ENCODE data around the gene USB1. TPM values are rescaled to one million over a fixed set of nuclear protein-coding genes. Genes with fewer than 3 reads are reported as not detected.

The USB1 gene
- total and polyA plus RNA-seq, 2 experiments from 2014 or later = 79.6 to 118 TPM

DNA sequence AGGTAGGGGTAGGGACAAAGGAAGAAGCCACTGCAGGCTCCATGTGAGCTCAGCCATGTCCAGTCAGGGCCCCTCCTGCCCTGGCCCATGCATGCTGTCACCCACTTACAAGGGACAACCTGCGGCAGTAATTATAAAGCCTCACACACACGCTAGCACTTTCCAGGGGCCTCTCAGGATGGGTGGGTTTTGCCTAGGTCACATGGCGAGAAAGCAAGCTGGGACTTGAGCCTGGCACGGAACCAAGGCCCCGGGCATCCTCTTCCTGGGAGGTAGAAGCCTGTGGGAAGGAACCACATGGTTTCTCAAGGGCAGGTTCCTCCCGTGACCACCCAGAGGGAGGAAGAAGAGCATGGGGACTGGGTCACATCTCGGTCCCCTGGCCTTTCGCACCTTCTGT lies 7.8 kb upstream of the USB1 start:
- Histone ChIP-seq H2AFZ (no peak overlapping the region), H3K9me2 (ENCODE audit: insufficient read depth) (no peaks in the 10 kb centered on the region), H3K4me1 (ENCODE audit: insufficient read depth) (no peaks in the 10 kb centered on the region), H3K27ac (ENCODE audit: low read depth) (no peak overlapping the region), H3K4me2 (no peak overlapping the region), H3K4me3 (no peak overlapping the region), H3F3A (replicated peaks; ENCODE audit: low read depth) (no peaks in the 10 kb centered on the region), H3K36me3 (ENCODE audit: insufficient read depth) (no peaks in the 10 kb centered on the region), H3K79me2 (replicated peaks; ENCODE audit: insufficient read depth) (no peaks in the 10 kb centered on the region), H4K20me1 (replicated peaks; ENCODE audit: insufficient read depth) (no peaks in the 10 kb centered on the region), H3K27me3 (ENCODE audit: insufficient read depth) (no peaks in the 10 kb centered on the region)
- no peak overlapping the region for H3K4me3 Mint-ChIP-seq
- peaks cover 6% of the 10 kb centered on the region; the same call in 2 of the 3 replicates for H3K36me3 Mint-ChIP-seq (ENCODE audit: low read depth)
- TF ChIP-seq, protein P1, sequence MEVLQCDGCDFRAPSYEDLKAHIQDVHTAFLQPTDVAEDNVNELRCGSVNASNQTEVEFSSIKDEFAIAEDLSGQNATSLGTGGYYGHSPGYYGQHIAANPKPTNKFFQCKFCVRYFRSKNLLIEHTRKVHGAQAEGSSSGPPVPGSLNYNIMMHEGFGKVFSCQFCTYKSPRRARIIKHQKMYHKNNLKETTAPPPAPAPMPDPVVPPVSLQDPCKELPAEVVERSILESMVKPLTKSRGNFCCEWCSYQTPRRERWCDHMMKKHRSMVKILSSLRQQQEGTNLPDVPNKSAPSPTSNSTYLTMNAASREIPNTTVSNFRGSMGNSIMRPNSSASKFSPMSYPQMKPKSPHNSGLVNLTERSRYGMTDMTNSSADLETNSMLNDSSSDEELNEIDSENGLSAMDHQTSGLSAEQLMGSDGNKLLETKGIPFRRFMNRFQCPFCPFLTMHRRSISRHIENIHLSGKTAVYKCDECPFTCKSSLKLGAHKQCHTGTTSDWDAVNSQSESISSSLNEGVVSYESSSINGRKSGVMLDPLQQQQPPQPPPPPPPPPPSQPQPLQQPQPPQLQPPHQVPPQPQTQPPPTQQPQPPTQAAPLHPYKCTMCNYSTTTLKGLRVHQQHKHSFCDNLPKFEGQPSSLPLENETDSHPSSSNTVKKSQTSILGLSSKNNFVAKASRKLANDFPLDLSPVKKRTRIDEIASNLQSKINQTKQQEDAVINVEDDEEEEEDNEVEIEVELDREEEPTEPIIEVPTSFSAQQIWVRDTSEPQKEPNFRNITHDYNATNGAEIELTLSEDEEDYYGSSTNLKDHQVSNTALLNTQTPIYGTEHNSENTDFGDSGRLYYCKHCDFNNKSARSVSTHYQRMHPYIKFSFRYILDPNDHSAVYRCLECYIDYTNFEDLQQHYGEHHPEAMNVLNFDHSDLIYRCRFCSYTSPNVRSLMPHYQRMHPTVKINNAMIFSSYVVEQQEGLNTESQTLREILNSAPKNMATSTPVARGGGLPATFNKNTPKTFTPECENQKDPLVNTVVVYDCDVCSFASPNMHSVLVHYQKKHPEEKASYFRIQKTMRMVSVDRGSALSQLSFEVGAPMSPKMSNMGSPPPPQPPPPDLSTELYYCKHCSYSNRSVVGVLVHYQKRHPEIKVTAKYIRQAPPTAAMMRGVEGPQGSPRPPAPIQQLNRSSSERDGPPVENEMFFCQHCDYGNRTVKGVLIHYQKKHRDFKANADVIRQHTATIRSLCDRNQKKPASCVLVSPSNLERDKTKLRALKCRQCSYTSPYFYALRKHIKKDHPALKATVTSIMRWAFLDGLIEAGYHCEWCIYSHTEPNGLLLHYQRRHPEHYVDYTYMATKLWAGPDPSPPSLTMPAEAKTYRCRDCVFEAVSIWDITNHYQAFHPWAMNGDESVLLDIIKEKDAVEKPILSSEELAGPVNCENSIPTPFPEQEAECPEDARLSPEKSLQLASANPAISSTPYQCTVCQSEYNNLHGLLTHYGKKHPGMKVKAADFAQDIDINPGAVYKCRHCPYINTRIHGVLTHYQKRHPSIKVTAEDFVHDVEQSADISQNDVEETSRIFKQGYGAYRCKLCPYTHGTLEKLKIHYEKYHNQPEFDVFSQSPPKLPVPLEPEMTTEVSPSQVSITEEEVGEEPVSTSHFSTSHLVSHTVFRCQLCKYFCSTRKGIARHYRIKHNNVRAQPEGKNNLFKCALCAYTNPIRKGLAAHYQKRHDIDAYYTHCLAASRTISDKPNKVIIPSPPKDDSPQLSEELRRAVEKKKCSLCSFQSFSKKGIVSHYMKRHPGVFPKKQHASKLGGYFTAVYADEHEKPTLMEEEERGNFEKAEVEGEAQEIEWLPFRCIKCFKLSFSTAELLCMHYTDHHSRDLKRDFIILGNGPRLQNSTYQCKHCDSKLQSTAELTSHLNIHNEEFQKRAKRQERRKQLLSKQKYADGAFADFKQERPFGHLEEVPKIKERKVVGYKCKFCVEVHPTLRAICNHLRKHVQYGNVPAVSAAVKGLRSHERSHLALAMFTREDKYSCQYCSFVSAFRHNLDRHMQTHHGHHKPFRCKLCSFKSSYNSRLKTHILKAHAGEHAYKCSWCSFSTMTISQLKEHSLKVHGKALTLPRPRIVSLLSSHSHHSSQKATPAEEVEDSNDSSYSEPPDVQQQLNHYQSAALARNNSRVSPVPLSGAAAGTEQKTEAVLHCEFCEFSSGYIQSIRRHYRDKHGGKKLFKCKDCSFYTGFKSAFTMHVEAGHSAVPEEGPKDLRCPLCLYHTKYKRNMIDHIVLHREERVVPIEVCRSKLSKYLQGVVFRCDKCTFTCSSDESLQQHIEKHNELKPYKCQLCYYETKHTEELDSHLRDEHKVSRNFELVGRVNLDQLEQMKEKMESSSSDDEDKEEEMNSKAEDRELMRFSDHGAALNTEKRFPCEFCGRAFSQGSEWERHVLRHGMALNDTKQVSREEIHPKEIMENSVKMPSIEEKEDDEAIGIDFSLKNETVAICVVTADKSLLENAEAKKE (CRISPR knock-in tag; IDR thresholded peaks at IDR 0.05) = no peak
- TF ChIP-seq EZH2 (IDR thresholded peaks at IDR 0.05; ENCODE audit: low read depth, unreplicated experiment) (no peak), STAT1 (IDR thresholded peaks at IDR 0.05; ENCODE audit: unreplicated experiment) (no peak), EZH2phosphoT487 (IDR thresholded peaks at IDR 0.05; ENCODE audit: unreplicated experiment) (no peak), ZNF114 (CRISPR knock-in tag; IDR thresholded peaks at IDR 0.05) (no peak), NANOG (IDR thresholded peaks at IDR 0.05; ENCODE audit: borderline replicate concordance) (no peak), CREB1 (CRISPR knock-in tag; IDR thresholded peaks at IDR 0.05; ENCODE audit: low read depth) (no peak), ZNF331 (CRISPR knock-in tag; IDR thresholded peaks at IDR 0.05; ENCODE audit: low read depth) (no peak), JUNB (IDR thresholded peaks at IDR 0.05; ENCODE audit: unreplicated experiment) (no peak), POLR2AphosphoS5 (IDR thresholded peaks at IDR 0.05; ENCODE audit: low read depth) (no peak)
- TF ChIP-seq, protein P2, sequence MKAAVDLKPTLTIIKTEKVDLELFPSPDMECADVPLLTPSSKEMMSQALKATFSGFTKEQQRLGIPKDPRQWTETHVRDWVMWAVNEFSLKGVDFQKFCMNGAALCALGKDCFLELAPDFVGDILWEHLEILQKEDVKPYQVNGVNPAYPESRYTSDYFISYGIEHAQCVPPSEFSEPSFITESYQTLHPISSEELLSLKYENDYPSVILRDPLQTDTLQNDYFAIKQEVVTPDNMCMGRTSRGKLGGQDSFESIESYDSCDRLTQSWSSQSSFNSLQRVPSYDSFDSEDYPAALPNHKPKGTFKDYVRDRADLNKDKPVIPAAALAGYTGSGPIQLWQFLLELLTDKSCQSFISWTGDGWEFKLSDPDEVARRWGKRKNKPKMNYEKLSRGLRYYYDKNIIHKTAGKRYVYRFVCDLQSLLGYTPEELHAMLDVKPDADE (IDR thresholded peaks at IDR 0.05) = no peak
- TF ChIP-seq, protein P3, sequence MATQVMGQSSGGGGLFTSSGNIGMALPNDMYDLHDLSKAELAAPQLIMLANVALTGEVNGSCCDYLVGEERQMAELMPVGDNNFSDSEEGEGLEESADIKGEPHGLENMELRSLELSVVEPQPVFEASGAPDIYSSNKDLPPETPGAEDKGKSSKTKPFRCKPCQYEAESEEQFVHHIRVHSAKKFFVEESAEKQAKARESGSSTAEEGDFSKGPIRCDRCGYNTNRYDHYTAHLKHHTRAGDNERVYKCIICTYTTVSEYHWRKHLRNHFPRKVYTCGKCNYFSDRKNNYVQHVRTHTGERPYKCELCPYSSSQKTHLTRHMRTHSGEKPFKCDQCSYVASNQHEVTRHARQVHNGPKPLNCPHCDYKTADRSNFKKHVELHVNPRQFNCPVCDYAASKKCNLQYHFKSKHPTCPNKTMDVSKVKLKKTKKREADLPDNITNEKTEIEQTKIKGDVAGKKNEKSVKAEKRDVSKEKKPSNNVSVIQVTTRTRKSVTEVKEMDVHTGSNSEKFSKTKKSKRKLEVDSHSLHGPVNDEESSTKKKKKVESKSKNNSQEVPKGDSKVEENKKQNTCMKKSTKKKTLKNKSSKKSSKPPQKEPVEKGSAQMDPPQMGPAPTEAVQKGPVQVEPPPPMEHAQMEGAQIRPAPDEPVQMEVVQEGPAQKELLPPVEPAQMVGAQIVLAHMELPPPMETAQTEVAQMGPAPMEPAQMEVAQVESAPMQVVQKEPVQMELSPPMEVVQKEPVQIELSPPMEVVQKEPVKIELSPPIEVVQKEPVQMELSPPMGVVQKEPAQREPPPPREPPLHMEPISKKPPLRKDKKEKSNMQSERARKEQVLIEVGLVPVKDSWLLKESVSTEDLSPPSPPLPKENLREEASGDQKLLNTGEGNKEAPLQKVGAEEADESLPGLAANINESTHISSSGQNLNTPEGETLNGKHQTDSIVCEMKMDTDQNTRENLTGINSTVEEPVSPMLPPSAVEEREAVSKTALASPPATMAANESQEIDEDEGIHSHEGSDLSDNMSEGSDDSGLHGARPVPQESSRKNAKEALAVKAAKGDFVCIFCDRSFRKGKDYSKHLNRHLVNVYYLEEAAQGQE (IDR thresholded peaks at IDR 0.05; ENCODE audit: unreplicated experiment) = no peak
- TF ChIP-seq, protein P4, sequence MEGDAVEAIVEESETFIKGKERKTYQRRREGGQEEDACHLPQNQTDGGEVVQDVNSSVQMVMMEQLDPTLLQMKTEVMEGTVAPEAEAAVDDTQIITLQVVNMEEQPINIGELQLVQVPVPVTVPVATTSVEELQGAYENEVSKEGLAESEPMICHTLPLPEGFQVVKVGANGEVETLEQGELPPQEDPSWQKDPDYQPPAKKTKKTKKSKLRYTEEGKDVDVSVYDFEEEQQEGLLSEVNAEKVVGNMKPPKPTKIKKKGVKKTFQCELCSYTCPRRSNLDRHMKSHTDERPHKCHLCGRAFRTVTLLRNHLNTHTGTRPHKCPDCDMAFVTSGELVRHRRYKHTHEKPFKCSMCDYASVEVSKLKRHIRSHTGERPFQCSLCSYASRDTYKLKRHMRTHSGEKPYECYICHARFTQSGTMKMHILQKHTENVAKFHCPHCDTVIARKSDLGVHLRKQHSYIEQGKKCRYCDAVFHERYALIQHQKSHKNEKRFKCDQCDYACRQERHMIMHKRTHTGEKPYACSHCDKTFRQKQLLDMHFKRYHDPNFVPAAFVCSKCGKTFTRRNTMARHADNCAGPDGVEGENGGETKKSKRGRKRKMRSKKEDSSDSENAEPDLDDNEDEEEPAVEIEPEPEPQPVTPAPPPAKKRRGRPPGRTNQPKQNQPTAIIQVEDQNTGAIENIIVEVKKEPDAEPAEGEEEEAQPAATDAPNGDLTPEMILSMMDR (conservative IDR thresholded peaks at IDR 0.05; ENCODE audit: low read depth in 2 of 2) = no peak
- H3K4me1 Mint-ChIP-seq = peaks cover 18% of the 10 kb centered on the region
- ATAC-seq = no peak
- peak overlapping the region; percentile 83; the same call in 1 of the 2 replicates for H3K27ac Mint-ChIP-seq
- peaks cover 17% of the 10 kb centered on the region for H3K27me3 Mint-ChIP-seq (ENCODE audit: insufficient read depth, low read depth, poor library complexity)
- no peak for DNase-seq (ENCODE audit: low spot score)
- H3K9me3 Mint-ChIP-seq = no peaks in the 10 kb centered on the region

All from GM23338 (cell line).